Upper lobe of left lung (tissue), 4 donors: ENCODE measurements around the gene RAMP3.
"Not testable (repeated sequence)": the region's sequence is repeated elsewhere in the genome, so short reads cannot be mapped to it uniquely, and the experiment has no call there.

Experiments
- POLR2A ChIP-seq, 4 donors: fragments of 450-650 bp; IDR thresholded peaks; one replicate each; pipeline ENCODE4 v1.5.1; 2016 to 2017; ENCODE audit warnings: antibody characterized with exemption in 4 of 4, mild to moderate bottlenecking in 2 of 4
- POLR2AphosphoS5 ChIP-seq, 2 donors: sonication (generic); formaldehyde crosslinking; IDR thresholded peaks; one replicate each; pipeline ENCODE4 v1.5.1; 2017; ENCODE audit warnings: antibody characterized with exemption in 2 of 2
- TF ChIP-seq, protein P1 (sequence below), 6 experiments: fragments of 450-650 bp in 4 of 6; fragments of 200-600 bp in 2 of 6; sonication (generic) in 2 of 6; IDR thresholded peaks; one replicate each; pipeline ENCODE4 v1.5.1; 2016 to 2019; ENCODE audit warnings: antibody characterized with exemption in 6 of 6

DNA sequence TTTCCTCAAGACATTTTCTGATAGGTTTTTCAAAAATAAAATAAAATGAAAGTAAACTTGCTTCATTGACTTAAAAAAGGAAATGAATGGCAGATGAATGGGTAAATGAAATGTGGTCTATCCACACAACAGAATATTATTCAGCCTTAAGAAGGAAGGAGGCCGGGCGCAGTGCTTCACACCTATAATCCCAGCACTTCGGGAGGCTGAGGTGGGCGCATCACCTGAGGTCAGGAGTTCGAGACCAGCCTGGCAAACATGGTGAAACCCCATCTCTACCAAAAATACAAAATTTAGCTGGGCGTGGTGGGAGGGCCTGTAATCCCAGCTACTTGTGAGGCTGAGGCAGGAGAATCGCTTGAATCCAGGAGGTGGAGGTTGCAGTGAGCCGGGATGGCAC, 3.7 kb upstream of the RAMP3 start:
- not testable (repeated sequence) for TF ChIP-seq POLR2A, POLR2AphosphoS5 (IDR thresholded peaks at IDR 0.05)
- TF ChIP-seq, protein P1, sequence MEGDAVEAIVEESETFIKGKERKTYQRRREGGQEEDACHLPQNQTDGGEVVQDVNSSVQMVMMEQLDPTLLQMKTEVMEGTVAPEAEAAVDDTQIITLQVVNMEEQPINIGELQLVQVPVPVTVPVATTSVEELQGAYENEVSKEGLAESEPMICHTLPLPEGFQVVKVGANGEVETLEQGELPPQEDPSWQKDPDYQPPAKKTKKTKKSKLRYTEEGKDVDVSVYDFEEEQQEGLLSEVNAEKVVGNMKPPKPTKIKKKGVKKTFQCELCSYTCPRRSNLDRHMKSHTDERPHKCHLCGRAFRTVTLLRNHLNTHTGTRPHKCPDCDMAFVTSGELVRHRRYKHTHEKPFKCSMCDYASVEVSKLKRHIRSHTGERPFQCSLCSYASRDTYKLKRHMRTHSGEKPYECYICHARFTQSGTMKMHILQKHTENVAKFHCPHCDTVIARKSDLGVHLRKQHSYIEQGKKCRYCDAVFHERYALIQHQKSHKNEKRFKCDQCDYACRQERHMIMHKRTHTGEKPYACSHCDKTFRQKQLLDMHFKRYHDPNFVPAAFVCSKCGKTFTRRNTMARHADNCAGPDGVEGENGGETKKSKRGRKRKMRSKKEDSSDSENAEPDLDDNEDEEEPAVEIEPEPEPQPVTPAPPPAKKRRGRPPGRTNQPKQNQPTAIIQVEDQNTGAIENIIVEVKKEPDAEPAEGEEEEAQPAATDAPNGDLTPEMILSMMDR (IDR thresholded peaks at IDR 0.05), result not testable (repeated sequence)
